Mucosa of descending colon (tissue), 3 donors: ENCODE results near the gene GRM4. TPM values are rescaled to one million over a fixed set of nuclear protein-coding genes. Genes with fewer than 3 reads are reported as not detected.

Experiments used
- ATAC-seq: fragments of 200-7000 bp; cut with Tn5 transposase; one replicate; pipeline ENCODE4 v1.9.1; 2020; ENCODE audit warnings: mild to moderate bottlenecking, moderate library complexity
- DNase-seq, 3 donors: peaks; one replicate each; pipeline ENCODE4 v3.0.0-alpha.2; 2020
- H3K36me3 ChIP-seq: fragments of 200-600 bp; one replicate; pipeline ENCODE4 v1.8.0; 2021; ENCODE audit warnings: low read depth, mild to moderate bottlenecking
- H3K4me1 ChIP-seq: fragments of 200-600 bp; one replicate; pipeline ENCODE4 v1.8.0; 2021; ENCODE audit warnings: low read depth, mild to moderate bottlenecking
- H3K4me3 ChIP-seq: fragments of 200-600 bp; one replicate; pipeline ENCODE4 v1.8.0; 2021; ENCODE audit warnings: mild to moderate bottlenecking
- H3K9me3 ChIP-seq: fragments of 200-600 bp; one replicate; pipeline ENCODE4 v1.8.0; 2021; ENCODE audit warnings: mild to moderate bottlenecking
- intact Hi-C, 2 donors: fragments of 100-400 bp; cut with DNase I in 1 of 2; cut with micrococcal nuclease in 1 of 2; formaldehyde crosslinking; loops; one replicate each; pipeline versions ENCODE4 v1.11.0 to v1.11.1; 2022; cut with DNase I, micrococcal nuclease
- total RNA-seq, 3 donors: library from RNA; stranded (reverse); fragmentation: NEBNext Ultra II Directional in 2 of 3; extraction: Animal tissue kit (Norgen Biotek cat#: 25700) in 2 of 3; gene quantifications; one replicate each; pipeline versions ENCODE4 v1.2.1 to v1.2.4, GENCODE V29; 2021 to 2023
- TF ChIP-seq, protein P1 (sequence below): fragments of 200-600 bp; IDR thresholded peaks from one replicate; pipeline ENCODE4 v1.8.0; 2022; ENCODE audit warnings: antibody characterized with exemption, mild to moderate bottlenecking
- donor health status: DM: no; HTN: no; CAD: no; lungs with moderate emphysema.
- donor health status: DM: no; HTN: no; CAD: no.
- donor health status: DM: no; HTN: yes; CAD: no.

GRM4 gene
- total RNA-seq, 3 donors from 2014 or later, result 0.22 to 0.25 TPM; not detected in 1

DNA sequence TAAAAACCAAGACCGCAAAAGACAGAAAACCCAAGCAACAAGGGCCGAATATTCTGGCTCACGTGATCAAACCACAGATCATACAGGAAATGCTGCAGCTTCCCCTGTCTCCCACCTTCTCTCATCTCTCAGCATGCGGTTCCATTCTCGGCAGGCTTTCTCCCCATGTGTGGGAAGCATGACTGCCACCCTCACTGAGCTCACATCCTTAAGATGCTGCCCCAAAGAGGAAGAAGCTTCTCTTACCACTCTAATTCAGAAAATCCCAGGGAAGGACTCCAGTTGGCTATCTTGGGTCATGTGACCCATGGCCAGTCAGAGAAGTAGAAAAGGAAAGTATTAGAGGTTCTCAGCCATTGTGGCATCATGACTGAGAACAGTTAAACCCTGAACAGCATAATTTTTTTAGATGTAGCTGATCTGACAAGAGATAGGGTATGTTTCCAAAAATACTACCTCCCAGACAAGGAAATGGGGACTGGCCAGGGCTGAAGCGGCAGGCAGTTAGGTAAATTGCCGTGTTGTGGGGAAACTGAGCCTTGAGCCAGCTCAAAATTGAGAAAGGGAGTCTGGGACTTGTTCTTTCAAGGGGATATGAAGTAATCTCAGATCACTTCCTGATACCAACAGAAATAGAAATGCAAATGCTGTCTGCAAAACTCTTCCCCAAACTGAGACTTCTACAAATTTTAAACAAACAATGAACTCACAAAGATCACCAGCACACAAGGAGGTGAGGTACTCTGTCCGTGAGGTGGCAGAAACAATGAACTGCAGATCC is 37.1 kb upstream of the GRM4 start:
- TF ChIP-seq, protein P1, sequence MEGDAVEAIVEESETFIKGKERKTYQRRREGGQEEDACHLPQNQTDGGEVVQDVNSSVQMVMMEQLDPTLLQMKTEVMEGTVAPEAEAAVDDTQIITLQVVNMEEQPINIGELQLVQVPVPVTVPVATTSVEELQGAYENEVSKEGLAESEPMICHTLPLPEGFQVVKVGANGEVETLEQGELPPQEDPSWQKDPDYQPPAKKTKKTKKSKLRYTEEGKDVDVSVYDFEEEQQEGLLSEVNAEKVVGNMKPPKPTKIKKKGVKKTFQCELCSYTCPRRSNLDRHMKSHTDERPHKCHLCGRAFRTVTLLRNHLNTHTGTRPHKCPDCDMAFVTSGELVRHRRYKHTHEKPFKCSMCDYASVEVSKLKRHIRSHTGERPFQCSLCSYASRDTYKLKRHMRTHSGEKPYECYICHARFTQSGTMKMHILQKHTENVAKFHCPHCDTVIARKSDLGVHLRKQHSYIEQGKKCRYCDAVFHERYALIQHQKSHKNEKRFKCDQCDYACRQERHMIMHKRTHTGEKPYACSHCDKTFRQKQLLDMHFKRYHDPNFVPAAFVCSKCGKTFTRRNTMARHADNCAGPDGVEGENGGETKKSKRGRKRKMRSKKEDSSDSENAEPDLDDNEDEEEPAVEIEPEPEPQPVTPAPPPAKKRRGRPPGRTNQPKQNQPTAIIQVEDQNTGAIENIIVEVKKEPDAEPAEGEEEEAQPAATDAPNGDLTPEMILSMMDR, result no peak
- H3K9me3 ChIP-seq, result peaks cover 2% of the 10 kb centered on the region
- DNase-seq (peak in 1 of 3 donors; percentile 45), ATAC-seq (peak; percentile 83)
- intact Hi-C loops, result no loop called here
- no peaks in the 10 kb centered on the region for H3K4me1 ChIP-seq
- no peaks in the 10 kb centered on the region for H3K36me3 ChIP-seq
- H3K4me3 ChIP-seq, result no peak overlapping the region

DNA sequence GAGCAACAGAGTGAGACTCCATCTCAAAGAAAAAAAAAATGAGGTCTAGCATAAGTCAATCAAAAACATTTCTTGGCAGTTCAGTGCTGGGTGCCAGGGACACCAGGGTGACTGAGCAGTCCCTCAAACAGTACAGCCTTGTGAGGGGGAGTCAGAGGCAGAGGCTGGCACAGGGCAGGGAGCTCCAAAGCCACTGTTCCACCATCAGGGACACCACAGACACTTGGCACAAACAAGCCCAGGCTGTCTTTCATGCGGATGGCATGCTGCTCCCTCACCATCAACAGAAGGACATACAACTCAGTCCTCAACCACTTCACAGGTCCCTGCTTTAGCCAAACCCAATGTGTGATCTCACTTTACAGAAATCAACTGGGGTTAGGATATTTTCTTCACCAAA is 36.0 kb upstream of the GRM4 start:
- TF ChIP-seq, protein P1, result no peak
- no peaks in the 10 kb centered on the region for H3K36me3 ChIP-seq
- no peak overlapping the region for H3K4me3 ChIP-seq
- ATAC-seq (no peak), DNase-seq (no peak)
- H3K4me1 ChIP-seq, result no peaks in the 10 kb centered on the region
- intact Hi-C loops, result no loop called here
- peaks cover 2% of the 10 kb centered on the region for H3K9me3 ChIP-seq

DNA sequence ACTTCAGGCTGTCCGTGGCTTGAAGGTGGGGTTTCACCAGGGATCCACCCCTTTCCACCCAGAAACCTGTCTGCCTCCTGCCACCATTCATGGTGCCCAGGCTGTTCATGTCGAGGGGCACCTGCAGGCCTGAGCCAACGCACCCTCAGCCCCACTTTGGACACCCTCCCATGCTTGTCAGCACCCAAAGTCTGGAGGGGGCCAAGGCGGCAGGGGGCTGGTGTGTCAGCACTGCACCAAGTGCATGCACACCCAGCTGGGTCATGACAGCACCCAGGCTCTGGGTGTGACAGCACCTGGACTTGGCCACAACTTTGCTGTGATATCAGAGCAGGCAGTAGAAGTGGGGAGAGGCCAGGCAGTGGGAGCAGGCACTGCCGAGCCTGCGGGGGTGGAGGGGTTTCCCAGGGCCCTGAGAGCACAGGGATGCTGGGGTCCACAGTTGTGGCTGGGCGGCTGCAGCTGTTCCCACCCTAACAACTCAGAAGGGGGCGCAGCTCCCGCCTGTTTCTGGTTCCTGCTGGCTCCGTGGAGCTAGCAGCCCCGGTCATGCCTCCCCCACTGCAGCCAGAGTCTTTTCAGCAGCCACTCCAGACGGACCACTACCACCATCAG is 33.3 kb upstream of the GRM4 start:
- no peaks in the 10 kb centered on the region for H3K36me3 ChIP-seq
- no peaks in the 10 kb centered on the region for H3K4me1 ChIP-seq
- TF ChIP-seq, protein P1, result no peak
- no peak overlapping the region for H3K4me3 ChIP-seq
- DNase-seq (no peak), ATAC-seq (no peak)
- intact Hi-C loops, result no loop called here
- H3K9me3 ChIP-seq, result peaks cover 2% of the 10 kb centered on the region

DNA sequence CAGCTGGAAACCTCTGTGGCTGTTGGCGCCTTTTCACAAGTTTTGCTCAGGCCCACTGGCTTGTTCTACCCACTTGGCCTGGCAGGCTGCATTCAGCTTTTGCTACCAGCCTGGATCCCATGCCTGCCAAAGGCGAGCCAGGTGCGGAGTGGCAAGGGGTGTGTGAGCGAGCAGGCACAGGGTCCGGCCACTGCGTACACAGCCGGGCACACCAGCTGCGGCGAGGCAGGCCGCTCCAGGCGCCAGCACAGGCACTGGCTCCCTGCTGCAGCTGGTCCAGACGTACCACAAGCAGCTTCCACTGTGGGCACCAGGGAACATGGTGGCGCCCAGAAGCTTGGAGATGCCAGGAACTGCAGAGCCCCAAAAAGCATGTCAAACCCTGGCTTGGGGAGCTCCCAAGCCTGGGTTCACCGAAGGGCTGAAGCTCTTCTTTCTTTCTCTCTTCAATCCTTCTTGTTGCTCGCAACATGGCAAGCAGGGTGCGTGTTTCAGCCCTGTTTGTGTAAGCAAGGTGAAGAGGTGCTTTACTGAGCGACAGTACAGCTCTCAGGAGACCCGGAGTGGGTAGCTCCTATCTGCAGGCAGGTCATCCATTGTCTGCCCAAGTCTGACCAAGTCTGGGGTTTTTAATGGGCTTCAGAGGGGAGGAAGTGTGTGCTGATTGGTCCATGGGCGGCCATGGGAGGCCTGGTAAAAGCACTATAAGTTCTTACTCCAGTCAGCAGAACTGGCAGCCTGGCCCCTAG is 32.6 kb upstream of the GRM4 start:
- H3K36me3 ChIP-seq, result no peaks in the 10 kb centered on the region
- H3K4me1 ChIP-seq, result no peaks in the 10 kb centered on the region
- H3K9me3 ChIP-seq, result no peaks in the 10 kb centered on the region
- intact Hi-C loops, result no loop called here
- TF ChIP-seq, protein P1, result no peak
- no peak overlapping the region for H3K4me3 ChIP-seq
- DNase-seq, result no peak
- no peak for ATAC-seq

DNA sequence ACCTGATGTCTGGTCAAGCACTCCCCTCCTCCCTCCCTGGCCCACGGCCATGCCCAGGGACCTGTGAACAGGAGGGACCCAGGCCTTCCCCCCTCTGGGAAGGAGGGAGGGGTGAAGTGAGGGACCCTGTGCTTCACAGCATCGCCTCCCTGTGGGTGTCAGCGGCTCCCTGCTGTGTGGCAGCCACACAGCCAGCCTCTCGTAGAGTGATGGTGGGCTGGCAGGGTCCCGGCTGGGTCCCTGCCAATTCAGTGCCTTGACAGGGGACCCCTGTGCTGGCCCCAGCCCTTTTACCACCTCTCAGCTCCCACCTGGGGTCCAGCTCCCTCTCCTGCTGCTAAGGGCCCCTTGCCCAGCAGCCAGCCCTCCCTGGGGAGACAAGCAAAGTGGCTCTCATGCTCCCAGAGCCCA is 31.3 kb upstream of the GRM4 start:
- Histone ChIP-seq H3K4me1 (no peaks in the 10 kb centered on the region), H3K9me3 (no peaks in the 10 kb centered on the region), H3K36me3 (no peaks in the 10 kb centered on the region), H3K4me3 (no peak overlapping the region)
- intact Hi-C loops, result no loop called here
- ATAC-seq (no peak), DNase-seq (no peak)
- TF ChIP-seq, protein P1, result no peak
